ENCODE data around the gene NCKAP5. TPM values are rescaled to one million over a fixed set of nuclear protein-coding genes. Genes with fewer than 3 reads are reported as not detected.

The NCKAP5 gene
- not detected for total RNA-seq
- total RNA-seq: 0 reads per million in 2 donors

DNA sequence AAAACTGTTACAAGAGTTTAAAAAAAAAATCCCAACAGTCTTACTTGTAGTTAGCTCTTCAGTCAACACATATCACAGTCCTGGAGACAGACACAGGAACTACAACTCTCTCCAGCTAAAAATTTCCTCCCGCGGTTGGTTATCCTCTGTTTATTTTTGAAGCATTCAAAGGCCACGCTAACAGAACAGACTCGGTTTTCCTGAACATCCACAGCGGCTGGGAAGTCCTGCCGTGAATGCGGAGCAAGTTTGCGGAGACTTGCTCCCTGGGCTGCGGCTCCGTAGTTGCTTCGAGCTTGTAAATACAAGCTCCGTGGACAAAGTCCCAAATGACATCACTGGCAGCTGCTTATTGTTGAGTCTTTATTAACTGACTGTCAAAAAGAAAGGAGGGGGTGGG is at the start of gene NCKAP5:
NCKAP5 (minus strand) TSS at position 292 of the 400 bp plus-strand sequence. CDS start 50,937 bp downstream, outside the sequence.
- Mint-ChIP-seq H3K4me3 (no peak within 1 kb of the TSS), H3K27me3 (peaks cover 43% of the 10 kb centered on the region), H3K4me1 (peaks cover 2% of the 10 kb centered on the region), H3K27ac (no peak within 1 kb of the TSS), H3K36me3 (ENCODE audit: low read depth) (no peaks in the 10 kb centered on the region)
- ATAC-seq (no peak), DNase-seq (no peak)
- no peaks in the 10 kb centered on the region for H3K9me3 ChIP-seq (ENCODE audit: control insufficient read depth, low read length, poor library complexity, severe bottlenecking)

GRCh38 chr2:133609664-133610063 is 41.4 kb upstream of the NCKAP5 start:
- H3K27ac Mint-ChIP-seq: no peak overlapping the region
- DNase-seq: no peak
- H3K4me1 Mint-ChIP-seq: peaks cover 2% of the 10 kb centered on the region
- H3K9me3 ChIP-seq (ENCODE audit: control insufficient read depth, low read length, poor library complexity, severe bottlenecking): no peaks in the 10 kb centered on the region
- H3K4me3 Mint-ChIP-seq: no peak overlapping the region
- H3K36me3 Mint-ChIP-seq (ENCODE audit: low read depth): peaks cover 2% of the 10 kb centered on the region
- H3K27me3 Mint-ChIP-seq: peaks cover 6% of the 10 kb centered on the region
- ATAC-seq: no peak

- H3K27ac Mint-ChIP-seq: no peak overlapping the region
- no peaks in the 10 kb centered on the region for H3K9me3 ChIP-seq (ENCODE audit: control insufficient read depth, low read length, poor library complexity, severe bottlenecking)
- H3K36me3 Mint-ChIP-seq (ENCODE audit: low read depth): peaks cover 2% of the 10 kb centered on the region
- no peak for ATAC-seq
- peaks cover 6% of the 10 kb centered on the region for H3K27me3 Mint-ChIP-seq
- H3K4me1 Mint-ChIP-seq: peaks cover 2% of the 10 kb centered on the region
- no peak for DNase-seq
- H3K4me3 Mint-ChIP-seq: no peak overlapping the region
Observed at GRCh38 chr2:133608291-133608690, 40.0 kb upstream of the NCKAP5 start.

DNA sequence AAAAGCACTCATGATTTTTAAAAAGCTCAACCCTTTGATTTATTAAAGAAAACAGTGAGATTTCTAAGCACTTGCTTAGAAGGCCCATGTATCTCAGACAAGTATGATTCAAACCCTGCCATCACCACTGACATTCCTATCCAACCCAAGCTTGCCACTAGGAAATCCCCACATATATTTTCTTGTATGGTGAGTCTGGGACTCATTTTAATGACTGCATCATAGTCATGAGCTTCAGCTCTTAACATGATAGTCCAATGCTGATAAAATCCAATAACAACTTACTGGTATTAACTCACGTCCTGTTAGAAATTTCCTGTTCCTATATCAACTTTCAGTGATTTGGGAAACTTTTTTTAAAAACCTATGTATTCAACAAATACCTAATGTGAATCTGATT is 39.4 kb upstream of the NCKAP5 start:
- H3K27me3 Mint-ChIP-seq: peaks cover 6% of the 10 kb centered on the region
- peaks cover 2% of the 10 kb centered on the region for H3K4me1 Mint-ChIP-seq
- DNase-seq (no peak), ATAC-seq (no peak)
- no peak overlapping the region for H3K4me3 Mint-ChIP-seq
- H3K36me3 Mint-ChIP-seq (ENCODE audit: low read depth): peaks cover 2% of the 10 kb centered on the region
- H3K9me3 ChIP-seq (ENCODE audit: control insufficient read depth, low read length, poor library complexity, severe bottlenecking): no peaks in the 10 kb centered on the region
- H3K27ac Mint-ChIP-seq: no peak overlapping the region

- no peaks in the 10 kb centered on the region for H3K9me3 ChIP-seq (ENCODE audit: control insufficient read depth, low read length, poor library complexity, severe bottlenecking)
- Mint-ChIP-seq H3K4me1 (peaks cover 2% of the 10 kb centered on the region), H3K27ac (no peak overlapping the region), H3K27me3 (peaks cover 6% of the 10 kb centered on the region), H3K4me3 (no peak overlapping the region), H3K36me3 (ENCODE audit: low read depth) (peaks cover 2% of the 10 kb centered on the region)
- ATAC-seq (no peak), DNase-seq (no peak)
Observed at GRCh38 chr2:133606616-133607015, 38.4 kb upstream of the NCKAP5 start.

- H3K9me3 ChIP-seq (ENCODE audit: control insufficient read depth, low read length, poor library complexity, severe bottlenecking): no peaks in the 10 kb centered on the region
- DNase-seq (no peak), ATAC-seq (no peak)
- Mint-ChIP-seq H3K4me1 (peaks cover 2% of the 10 kb centered on the region), H3K36me3 (ENCODE audit: low read depth) (peaks cover 2% of the 10 kb centered on the region), H3K27ac (no peak overlapping the region), H3K27me3 (peaks cover 6% of the 10 kb centered on the region), H3K4me3 (no peak overlapping the region)
Observed at GRCh38 chr2:133605766-133606137, 37.5 kb upstream of the NCKAP5 start.

DNA sequence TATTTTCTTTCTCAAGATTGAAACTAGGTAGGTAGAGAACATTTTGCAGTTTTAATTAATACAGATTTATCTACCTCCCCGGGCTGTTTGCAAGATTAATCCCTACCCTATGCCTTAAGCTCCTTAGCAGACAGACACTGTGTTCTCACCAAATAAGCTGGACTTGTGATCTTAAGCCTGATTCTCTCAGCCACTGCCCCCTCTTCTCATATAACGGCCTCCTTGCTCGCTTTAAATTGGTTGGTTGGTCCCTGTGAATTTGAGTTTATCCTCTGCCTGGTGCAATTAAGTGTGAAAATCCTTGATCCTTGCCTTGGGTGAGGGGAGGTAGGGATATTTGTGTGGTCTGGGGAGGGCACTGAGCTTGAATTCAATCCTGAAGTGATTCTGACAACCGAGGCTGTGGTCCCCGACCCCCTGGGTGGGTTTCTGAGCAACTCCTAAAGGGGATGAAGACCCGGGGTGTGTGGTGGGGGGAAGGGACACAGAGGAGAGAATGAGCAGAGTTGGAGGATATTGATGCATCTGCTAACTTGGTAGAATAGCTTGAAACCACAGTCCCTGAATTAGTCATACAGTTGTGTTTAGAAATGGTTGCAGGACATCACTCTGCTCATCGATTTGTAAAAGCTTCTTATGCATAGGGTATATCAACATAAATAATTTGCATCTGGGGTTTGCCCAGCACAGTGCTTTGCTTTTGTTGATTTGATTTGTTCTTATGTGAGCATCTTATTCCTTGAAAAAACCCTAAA is 36.9 kb upstream of the NCKAP5 start:
- H3K4me3 Mint-ChIP-seq: no peak overlapping the region
- no peak for ATAC-seq
- H3K4me1 Mint-ChIP-seq: peaks cover 2% of the 10 kb centered on the region

GRCh38 chr2:133603109-133603508 is 34.8 kb upstream of the NCKAP5 start:
- Mint-ChIP-seq H3K36me3 (ENCODE audit: low read depth) (peaks cover under 1% of the 10 kb centered on the region), H3K4me3 (no peak overlapping the region), H3K27ac (no peak overlapping the region), H3K27me3 (peaks cover 6% of the 10 kb centered on the region), H3K4me1 (peaks cover under 1% of the 10 kb centered on the region)
- DNase-seq (no peak), ATAC-seq (no peak)
- H3K9me3 ChIP-seq (ENCODE audit: control insufficient read depth, low read length, poor library complexity, severe bottlenecking): no peaks in the 10 kb centered on the region

More for the DNA sequence above, 36.9 kb upstream of the NCKAP5 start:
- H3K27ac Mint-ChIP-seq: no peak overlapping the region
- H3K36me3 Mint-ChIP-seq (ENCODE audit: low read depth): peaks cover 2% of the 10 kb centered on the region
- H3K9me3 ChIP-seq (ENCODE audit: control insufficient read depth, low read length, poor library complexity, severe bottlenecking): no peaks in the 10 kb centered on the region
- no peak for DNase-seq
- H3K27me3 Mint-ChIP-seq: peaks cover 6% of the 10 kb centered on the region

- DNase-seq (no peak), ATAC-seq (no peak)
- peaks cover 6% of the 10 kb centered on the region for H3K27me3 Mint-ChIP-seq
- no peaks in the 10 kb centered on the region for H3K36me3 Mint-ChIP-seq (ENCODE audit: low read depth)
- no peak overlapping the region for H3K4me3 Mint-ChIP-seq
- no peaks in the 10 kb centered on the region for H3K9me3 ChIP-seq (ENCODE audit: control insufficient read depth, low read length, poor library complexity, severe bottlenecking)
- no peaks in the 10 kb centered on the region for H3K4me1 Mint-ChIP-seq
- H3K27ac Mint-ChIP-seq: no peak overlapping the region
Observed at GRCh38 chr2:133602538-133602937, 34.3 kb upstream of the NCKAP5 start.

GRCh38 chr2:133600266-133600928 is 32.1 kb upstream of the NCKAP5 start:
- H3K4me1 Mint-ChIP-seq: no peaks in the 10 kb centered on the region
- no peak overlapping the region for H3K27ac Mint-ChIP-seq
- ATAC-seq: no peak
- H3K27me3 Mint-ChIP-seq: peaks cover 5% of the 10 kb centered on the region
- no peak overlapping the region for H3K4me3 Mint-ChIP-seq
- DNase-seq: no peak
- no peaks in the 10 kb centered on the region for H3K36me3 Mint-ChIP-seq (ENCODE audit: low read depth)
- no peaks in the 10 kb centered on the region for H3K9me3 ChIP-seq (ENCODE audit: control insufficient read depth, low read length, poor library complexity, severe bottlenecking)

- Mint-ChIP-seq H3K36me3 (ENCODE audit: low read depth) (no peaks in the 10 kb centered on the region), H3K27ac (no peak overlapping the region), H3K27me3 (no peaks in the 10 kb centered on the region), H3K4me3 (no peak overlapping the region), H3K4me1 (no peaks in the 10 kb centered on the region)
- H3K9me3 ChIP-seq (ENCODE audit: control insufficient read depth, low read length, poor library complexity, severe bottlenecking): no peaks in the 10 kb centered on the region
- DNase-seq (no peak), ATAC-seq (no peak)
Observed at GRCh38 chr2:133599811-133600210, 31.5 kb upstream of the NCKAP5 start.

DNA sequence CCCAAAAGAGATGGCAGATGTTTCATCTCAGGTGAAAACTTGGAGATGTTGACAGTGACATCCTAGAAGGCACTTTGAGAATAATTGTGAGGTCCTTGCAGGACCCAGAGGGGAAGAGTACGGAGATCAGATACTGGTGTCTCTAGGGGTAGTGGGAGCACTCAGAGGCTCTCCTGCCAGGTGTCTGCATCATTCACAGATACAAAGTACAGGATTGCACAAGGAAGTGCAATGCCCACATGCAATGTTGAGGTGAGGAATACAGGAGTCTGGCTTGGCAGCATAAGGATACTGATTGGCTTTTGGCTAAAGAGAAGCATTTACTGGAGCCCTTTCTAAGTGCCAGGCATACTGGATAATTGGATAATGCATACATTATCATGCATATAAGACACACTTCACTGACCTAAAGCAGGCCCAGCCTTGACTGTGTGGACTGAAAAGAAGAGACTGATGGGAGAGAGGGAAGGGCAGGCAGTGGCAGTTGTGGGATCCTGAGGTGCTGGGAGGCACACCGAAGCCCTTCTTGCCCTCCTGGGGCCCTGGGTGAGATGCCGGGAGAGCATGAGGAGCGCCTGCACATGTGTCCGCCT is 31.0 kb upstream of the NCKAP5 start:
- no peak overlapping the region for H3K4me3 Mint-ChIP-seq
- H3K4me1 Mint-ChIP-seq: no peaks in the 10 kb centered on the region
- no peaks in the 10 kb centered on the region for H3K9me3 ChIP-seq (ENCODE audit: control insufficient read depth, low read length, poor library complexity, severe bottlenecking)
- ATAC-seq (no peak), DNase-seq (no peak)
- H3K27me3 Mint-ChIP-seq: no peaks in the 10 kb centered on the region
- no peaks in the 10 kb centered on the region for H3K36me3 Mint-ChIP-seq (ENCODE audit: low read depth)
- no peak overlapping the region for H3K27ac Mint-ChIP-seq

DNA sequence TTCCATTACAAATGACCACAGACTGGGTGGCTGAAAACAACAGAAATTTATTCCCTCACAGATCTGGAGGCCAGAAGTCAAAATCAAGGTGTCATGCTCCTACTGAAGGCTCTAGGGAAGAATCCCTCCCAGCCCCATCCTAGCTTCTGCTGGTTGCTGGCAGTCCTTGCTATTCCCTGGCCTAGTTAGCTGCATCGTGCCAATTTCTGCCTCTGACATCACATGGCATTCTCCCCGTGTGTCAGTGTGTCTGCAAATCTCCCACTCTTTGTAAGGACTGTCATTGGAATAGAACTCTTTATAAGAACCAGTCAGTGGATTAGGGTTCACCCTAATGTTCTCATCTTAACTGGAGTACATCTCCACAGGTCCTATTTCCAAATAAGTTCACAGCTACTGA is 30.5 kb upstream of the NCKAP5 start:
- no peaks in the 10 kb centered on the region for H3K36me3 Mint-ChIP-seq (ENCODE audit: low read depth)
- ATAC-seq: no peak
- no peaks in the 10 kb centered on the region for H3K4me1 Mint-ChIP-seq
- H3K27ac Mint-ChIP-seq: no peak overlapping the region
- no peak overlapping the region for H3K4me3 Mint-ChIP-seq
- H3K9me3 ChIP-seq (ENCODE audit: control insufficient read depth, low read length, poor library complexity, severe bottlenecking): no peaks in the 10 kb centered on the region
- no peak for DNase-seq
- no peaks in the 10 kb centered on the region for H3K27me3 Mint-ChIP-seq

Data from T-helper 17 cell (primary cell).